SK-N-MC (cell line): ENCODE measurements around the gene GJA8.
"Not testable (repeated sequence)": the region's sequence is repeated elsewhere in the genome, so short reads cannot be mapped to it uniquely, and the experiment has no call there.

Experiments
- EZH2 ChIP-seq: fragments of 200-600 bp; sonication (generic); IDR thresholded peaks from one replicate; pipeline ENCODE4 v1.6.1; 2017; ENCODE audit warnings: antibody characterized with exemption
- FOXP2 ChIP-seq: optimal IDR thresholded peaks from 2 replicates; pipeline ENCODE3; 2011; ENCODE audit warnings: mild to moderate bottlenecking, moderate library complexity; ENCODE audit not compliant: insufficient read depth; ENCODE audit errors: extremely low read length, control extremely low read depth
- POLR2AphosphoS5 ChIP-seq: IDR thresholded peaks from 2 replicates; pipeline ENCODE4 v1.6.1; 2012; ENCODE audit warnings: mild to moderate bottlenecking, low read depth, low read length, borderline replicate concordance

DNA sequence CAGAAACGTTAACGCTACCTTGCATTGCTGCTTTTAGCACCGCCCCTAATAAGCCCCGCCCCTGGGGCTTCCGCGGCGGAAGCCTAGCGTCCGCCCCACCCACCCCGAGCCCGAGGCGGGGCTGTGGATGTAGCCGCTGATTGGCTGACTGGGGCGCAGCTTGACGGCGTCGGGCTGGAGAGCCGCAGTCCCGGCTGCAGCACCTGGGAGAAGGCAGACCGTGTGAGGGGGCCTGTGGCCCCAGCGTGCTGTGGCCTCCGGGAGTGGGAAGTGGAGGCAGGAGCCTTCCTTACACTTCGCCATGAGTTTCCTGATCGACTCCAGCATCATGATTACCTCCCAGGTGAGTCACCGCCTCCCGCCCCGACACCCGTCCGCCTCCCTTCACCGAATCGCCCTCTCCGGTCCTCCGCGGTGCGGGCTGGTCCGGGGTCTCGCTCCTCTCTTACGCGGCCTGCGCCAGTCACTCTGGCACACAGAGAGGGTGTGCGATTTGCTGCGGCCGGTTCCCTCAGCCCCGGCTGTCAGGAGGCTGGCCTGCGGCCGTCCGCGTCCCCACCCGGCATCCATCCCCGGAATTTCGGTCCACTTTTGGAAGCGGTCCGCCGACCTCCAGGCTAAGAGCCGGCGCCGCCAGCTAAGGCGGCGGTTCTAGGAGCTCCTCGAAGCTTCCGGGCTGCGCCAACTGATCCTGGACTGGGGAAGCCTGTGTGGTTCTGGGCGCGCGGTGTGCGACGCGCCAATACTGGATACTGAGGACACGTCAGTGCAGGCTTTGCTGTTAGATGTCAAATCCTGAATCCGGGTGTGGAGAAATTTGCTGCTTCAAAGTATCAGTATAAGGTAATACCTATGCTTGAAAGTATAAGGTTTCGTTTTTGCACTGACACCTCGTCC lies 25.9 kb downstream of the GJA8 start, which contains the start of gene GPR89B:
- not testable (repeated sequence) for TF ChIP-seq FOXP2, EZH2
- TF ChIP-seq POLR2AphosphoS5: peak; percentile 87
